ENCODE results near the gene KCNQ4.

GRCh38 chr1:40746344-40747090 lies 37.1 kb upstream of the KCNQ4 start:
- TF ChIP-seq MXI1 (IDR thresholded peaks at IDR 0.05; ENCODE audit: borderline replicate concordance, low read depth, low read length) = no peak
- TF ChIP-seq USF2 (IDR thresholded peaks at IDR 0.05; ENCODE audit: low read depth, low read length) = no peak
- no peak for TF ChIP-seq POLR2A (IDR thresholded peaks at IDR 0.05; ENCODE audit: low read depth, low read length)
- TF ChIP-seq BHLHE40 (IDR thresholded peaks at IDR 0.05; ENCODE audit: low read depth, low read length) = no peak
- TF ChIP-seq, protein P1, sequence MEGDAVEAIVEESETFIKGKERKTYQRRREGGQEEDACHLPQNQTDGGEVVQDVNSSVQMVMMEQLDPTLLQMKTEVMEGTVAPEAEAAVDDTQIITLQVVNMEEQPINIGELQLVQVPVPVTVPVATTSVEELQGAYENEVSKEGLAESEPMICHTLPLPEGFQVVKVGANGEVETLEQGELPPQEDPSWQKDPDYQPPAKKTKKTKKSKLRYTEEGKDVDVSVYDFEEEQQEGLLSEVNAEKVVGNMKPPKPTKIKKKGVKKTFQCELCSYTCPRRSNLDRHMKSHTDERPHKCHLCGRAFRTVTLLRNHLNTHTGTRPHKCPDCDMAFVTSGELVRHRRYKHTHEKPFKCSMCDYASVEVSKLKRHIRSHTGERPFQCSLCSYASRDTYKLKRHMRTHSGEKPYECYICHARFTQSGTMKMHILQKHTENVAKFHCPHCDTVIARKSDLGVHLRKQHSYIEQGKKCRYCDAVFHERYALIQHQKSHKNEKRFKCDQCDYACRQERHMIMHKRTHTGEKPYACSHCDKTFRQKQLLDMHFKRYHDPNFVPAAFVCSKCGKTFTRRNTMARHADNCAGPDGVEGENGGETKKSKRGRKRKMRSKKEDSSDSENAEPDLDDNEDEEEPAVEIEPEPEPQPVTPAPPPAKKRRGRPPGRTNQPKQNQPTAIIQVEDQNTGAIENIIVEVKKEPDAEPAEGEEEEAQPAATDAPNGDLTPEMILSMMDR (conservative IDR thresholded peaks at IDR 0.05; ENCODE audit: low read depth, low read length) = no peak
- no peak for TF ChIP-seq MAZ (IDR thresholded peaks at IDR 0.05; ENCODE audit: borderline replicate concordance, low read depth, low read length)
- TF ChIP-seq RAD21 (IDR thresholded peaks at IDR 0.05; ENCODE audit: low read length) = no peak
- TF ChIP-seq RCOR1 (IDR thresholded peaks at IDR 0.05; ENCODE audit: insufficient replicate concordance, low read length) = no peak
- no peak for TF ChIP-seq SMC3 (IDR thresholded peaks at IDR 0.05; ENCODE audit: low read depth, low read length)
- TF ChIP-seq RFX5 (IDR thresholded peaks at IDR 0.05; ENCODE audit: low read depth, low read length) = no peak
- no peak for TF ChIP-seq MAFK (IDR thresholded peaks at IDR 0.05; ENCODE audit: low read depth, low read length)
- no peak for TF ChIP-seq CHD1 (IDR thresholded peaks at IDR 0.05; ENCODE audit: low read depth, low read length)
- no peak for TF ChIP-seq CEBPB (IDR thresholded peaks at IDR 0.05; ENCODE audit: low read depth, low read length)
- TF ChIP-seq ELK1 (IDR thresholded peaks at IDR 0.05; ENCODE audit: borderline replicate concordance, low read depth, low read length) = no peak

Measured in IMR-90 (cell line).